Stimulated activated CD4-positive, alpha-beta T cell treated with anti-CD3 and anti-CD28 coated beads, Interleukin-1b, Interleukin-23, amount 100 ng/mL, for 4 hours (primary cell): ENCODE measurements around the gene PLD5.
"Not testable (repeated sequence)": the region's sequence is repeated elsewhere in the genome, so short reads cannot be mapped to it uniquely, and the experiment has no call there.

Experiments
- DNase-seq, 2 donors: peaks; one replicate each; pipeline ENCODE4 v3.0.0-alpha.2; 2020; ENCODE audit warnings: low read depth in 2 of 2

Gene PLD5

GRCh38 chr1:242212401-242212800, 312.1 kb downstream of the PLD5 start:
- no peak for DNase-seq

GRCh38 chr1:242211254-242212022, 313.1 kb downstream of the PLD5 start:
- no peak for DNase-seq

- DNase-seq: not testable (repeated sequence)
These were observed 314.2 kb downstream of the PLD5 start for GRCh38 chr1:242210316-242210715.

- DNase-seq: no peak
These were observed 315.4 kb downstream of the PLD5 start for GRCh38 chr1:242209063-242209462.

- no peak for DNase-seq
These were observed 316.5 kb downstream of the PLD5 start for GRCh38 chr1:242208021-242208420.

- no peak for DNase-seq
These were observed 317.5 kb downstream of the PLD5 start for GRCh38 chr1:242206994-242207393.

- no peak for DNase-seq
These were observed 318.6 kb downstream of the PLD5 start for GRCh38 chr1:242205622-242206489.

GRCh38 chr1:242203262-242203661, 321.2 kb downstream of the PLD5 start:
- no peak for DNase-seq

- DNase-seq: no peak
These were observed 323.4 kb downstream of the PLD5 start for GRCh38 chr1:242201090-242201489.

- DNase-seq: no peak
These were observed 324.6 kb downstream of the PLD5 start for GRCh38 chr1:242199776-242200458.

GRCh38 chr1:242197907-242198820, 326.3 kb downstream of the PLD5 start:
- DNase-seq: no peak

- DNase-seq: no peak
These were observed 327.6 kb downstream of the PLD5 start for GRCh38 chr1:242196914-242197313.

- no peak for DNase-seq
These were observed 328.4 kb downstream of the PLD5 start for GRCh38 chr1:242196101-242196500.

- no peak for DNase-seq
These were observed 334.9 kb downstream of the PLD5 start for GRCh38 chr1:242189591-242189990.

GRCh38 chr1:242187816-242188215, 336.7 kb downstream of the PLD5 start:
- DNase-seq: no peak

GRCh38 chr1:242187171-242187570, 337.3 kb downstream of the PLD5 start:
- DNase-seq: no peak

- DNase-seq: no peak
These were observed 338.8 kb downstream of the PLD5 start for GRCh38 chr1:242185731-242186130.

- DNase-seq: no peak
These were observed 339.5 kb downstream of the PLD5 start for GRCh38 chr1:242184955-242185354.

GRCh38 chr1:242179767-242180166, 344.7 kb downstream of the PLD5 start:
- not testable (repeated sequence) for DNase-seq

GRCh38 chr1:242178924-242179708, 345.4 kb downstream of the PLD5 start:
- DNase-seq: no peak
